SK-N-SH (cell line): ENCODE data around the gene WDFY1. TPM values are rescaled to one million over a fixed set of nuclear protein-coding genes. Genes with fewer than 3 reads are reported as not detected.

Experiments
- CTCF ChIA-PET: fragments of 300-600, 350-600 bp; formaldehyde crosslinking; extraction: SDS; loops from one replicate; lab custom pipeline; 2021; lab: Yijun Ruan, JAX
- POLR2A ChIA-PET: fragments of 350-600 bp; sonication (Branson Sonifier 250); formaldehyde crosslinking; extraction: SDS; loops from one replicate; lab custom pipeline; 2020; ENCODE audit warnings: antibody characterized with exemption, inconsistent platforms; lab: Yijun Ruan, JAX
- DNase-seq: peaks from one replicate; pipeline ENCODE4 v3.0.0; 2012
- H2AFZ ChIP-seq: fragments of 200-600 bp; sonication (generic); 2 replicates; pipeline ENCODE4 v1.8.1; 2016; ENCODE audit warnings: antibody characterized with exemption, mild to moderate bottlenecking, low read depth
- H3F3A ChIP-seq: fragments of 200-600 bp; sonication (generic); replicated peaks from 2 replicates; pipeline ENCODE3; 2016; ENCODE audit warnings: antibody characterized with exemption, mild to moderate bottlenecking; ENCODE audit not compliant: insufficient read depth
- H3K27ac ChIP-seq, 2 experiments: fragments of 200-500 bp in 1 of 2; fragments of 200-600 bp in 1 of 2; sonication (Bioruptor generic) in 1 of 2; sonication (generic), shearing (Covaris generic) in 1 of 2; 2 replicates each; pipeline versions ENCODE4 v1.5.1 to v1.6.1; 2014 to 2016; ENCODE audit warnings: low read depth in 2 of 2, inconsistent platforms in 1 of 2, low read length in 1 of 2, mild to moderate bottlenecking in 1 of 2, mixed read lengths in 1 of 2
- H3K27me3 ChIP-seq: fragments of 200-600 bp; sonication (generic), shearing (Covaris generic); 2 replicates; pipeline ENCODE4 v1.6.1; 2016; ENCODE audit warnings: mixed run types; ENCODE audit not compliant: insufficient read depth
- H3K36me3 ChIP-seq, 2 experiments: fragments of 200-500 bp in 1 of 2; fragments of 200-600 bp in 1 of 2; sonication (Bioruptor generic) in 1 of 2; sonication (generic) in 1 of 2; replicated peaks in 1 of 2; 2 replicates each; pipeline versions ENCODE3 to v1.5.1; 2014 to 2016; ENCODE audit warnings: low read length in 1 of 2, mild to moderate bottlenecking in 1 of 2; ENCODE audit not compliant: insufficient read depth in 2 of 2, control insufficient read depth in 1 of 2
- H3K4me1 ChIP-seq, 2 experiments: fragments of 200-500 bp in 1 of 2; fragments of 200-600 bp in 1 of 2; sonication (Bioruptor generic) in 1 of 2; sonication (generic), shearing (Covaris generic) in 1 of 2; 2 replicates each; pipeline versions ENCODE4 v1.5.1 to v1.6.1; 2014 to 2016; ENCODE audit warnings: low read depth in 1 of 2, low read length in 1 of 2, mixed run types in 1 of 2; ENCODE audit not compliant: insufficient read depth in 2 of 2, control insufficient read depth in 1 of 2
- H3K4me2 ChIP-seq: fragments of 200-600 bp; sonication (generic), shearing (Covaris generic); 2 replicates; pipeline ENCODE4 v1.6.1; 2017; ENCODE audit warnings: mixed run types
- H3K4me3 ChIP-seq, 2 experiments: fragments of 200-500 bp in 1 of 2; fragments of 200-600 bp in 1 of 2; sonication (Bioruptor generic) in 1 of 2; sonication (generic), shearing (Covaris generic) in 1 of 2; 2 replicates each; pipeline versions ENCODE4 v1.5.1 to v1.8.1; 2014 to 2016; ENCODE audit warnings: low read depth in 2 of 2, inconsistent platforms in 1 of 2, low read length in 1 of 2, mild to moderate bottlenecking in 1 of 2, mixed read lengths in 1 of 2, moderate library complexity in 1 of 2
- H3K79me2 ChIP-seq: fragments of 200-600 bp; sonication (generic); 2 replicates; pipeline ENCODE4 v1.8.1; 2017; ENCODE audit warnings: mild to moderate bottlenecking; ENCODE audit not compliant: insufficient read depth
- H3K9ac ChIP-seq: fragments of 200-600 bp; sonication (generic); 2 replicates; pipeline ENCODE4 v1.6.1; 2017; ENCODE audit warnings: mixed run types
- H3K9me2 ChIP-seq: fragments of 200-600 bp; sonication (generic); 2 replicates; pipeline ENCODE4 v1.6.1; 2017; ENCODE audit warnings: mixed run types
- H3K9me3 ChIP-seq: fragments of 200-600 bp; sonication (generic); 2 replicates; pipeline ENCODE4 v1.6.1; 2017; ENCODE audit warnings: mixed run types, mild to moderate bottlenecking, moderate library complexity
- H4K20me1 ChIP-seq: fragments of 200-600 bp; sonication (generic); 2 replicates; pipeline ENCODE4 v1.6.1; 2017; ENCODE audit warnings: mild to moderate bottlenecking, mixed run types; ENCODE audit not compliant: insufficient read depth
- ELF1 ChIP-seq: IDR thresholded peaks from 2 replicates; pipeline ENCODE4 v1.4.0; 2012
- FOXJ3 ChIP-seq: sonication (generic); formaldehyde crosslinking; IDR thresholded peaks from 2 replicates; pipeline ENCODE4 v1.5.1; 2020; ENCODE audit warnings: mild to moderate bottlenecking, missing genetic modification reagents
- FOXM1 ChIP-seq: IDR thresholded peaks from 2 replicates; pipeline ENCODE4 v1.4.0; 2012; ENCODE audit warnings: low read depth, mild to moderate bottlenecking
- GABPA ChIP-seq: IDR thresholded peaks from 2 replicates; pipeline ENCODE4 v1.4.0; 2012; ENCODE audit warnings: low read depth, mild to moderate bottlenecking
- GATA2 ChIP-seq: sonication (generic); formaldehyde crosslinking; IDR thresholded peaks from 2 replicates; pipeline ENCODE4 v1.5.0; 2020; ENCODE audit warnings: mild to moderate bottlenecking, missing genetic modification reagents
- JUND ChIP-seq: IDR thresholded peaks from 2 replicates; pipeline ENCODE4 v1.4.0; 2012
- MEF2A ChIP-seq: IDR thresholded peaks from 2 replicates; pipeline ENCODE4 v1.4.0; 2012; ENCODE audit warnings: low read depth, borderline replicate concordance
- NFIC ChIP-seq: IDR thresholded peaks from 2 replicates; pipeline ENCODE4 v1.4.0; 2012; ENCODE audit warnings: borderline replicate concordance
- NRF1 ChIP-seq: IDR thresholded peaks from 2 replicates; pipeline ENCODE4 v1.6.1; 2012; ENCODE audit warnings: low read depth, mild to moderate bottlenecking, low read length
- POLR2AphosphoS5 ChIP-seq: IDR thresholded peaks from 2 replicates; pipeline ENCODE4 v1.6.1; 2012; ENCODE audit warnings: low read depth, low read length
- SIN3A ChIP-seq: IDR thresholded peaks from 2 replicates; pipeline ENCODE4 v1.6.1; 2012; ENCODE audit warnings: low read depth, mild to moderate bottlenecking, low read length, moderate library complexity, borderline replicate concordance
- SMC3 ChIP-seq: IDR thresholded peaks from 2 replicates; pipeline ENCODE4 v1.6.1; 2012; ENCODE audit warnings: low read depth, low read length, improper control_type of control experiment
- TAF1 ChIP-seq: IDR thresholded peaks from 2 replicates; pipeline ENCODE4 v1.6.1; 2012; ENCODE audit warnings: low read depth, mild to moderate bottlenecking, low read length, moderate library complexity, borderline replicate concordance
- TCF12 ChIP-seq: IDR thresholded peaks from 2 replicates; pipeline ENCODE4 v1.4.0; 2012
- WGBS: methylation state at CpG from one replicate; pipeline ENCODE4 v1.1.6; 2017; ENCODE audit warnings: low lambda C conversion rate; 5-methylcytosine and 5-hydroxymethylcytosine counted together
- polyA plus RNA-seq, 3 experiments: library from polyadenylated mRNA; depleted of rRNA; stranded (reverse); fragments of >200 nt; gene quantifications; 2 replicates each; pipeline ENCODE4 v1.2.3, GENCODE V29; 2012
- TF ChIP-seq, protein P1 (sequence below): IDR thresholded peaks from 2 replicates; pipeline ENCODE4 v1.6.1; 2012; ENCODE audit warnings: mild to moderate bottlenecking, low read depth, low read length, moderate library complexity
- TF ChIP-seq, protein P2 (sequence below): IDR thresholded peaks from 2 replicates; pipeline ENCODE4 v1.4.0; 2012; ENCODE audit warnings: low read depth, borderline replicate concordance
- TF ChIP-seq, protein P3 (sequence below): IDR thresholded peaks from 2 replicates; pipeline ENCODE4; 2012
- TF ChIP-seq, protein P4 (sequence below): IDR thresholded peaks from 2 replicates; pipeline ENCODE4 v1.4.0; 2012; ENCODE audit warnings: low read depth

The WDFY1 gene
- polyA plus RNA-seq, 1 of the 3 experiments (the other 2 are of a cell fraction), result 21.7 TPM

DNA sequence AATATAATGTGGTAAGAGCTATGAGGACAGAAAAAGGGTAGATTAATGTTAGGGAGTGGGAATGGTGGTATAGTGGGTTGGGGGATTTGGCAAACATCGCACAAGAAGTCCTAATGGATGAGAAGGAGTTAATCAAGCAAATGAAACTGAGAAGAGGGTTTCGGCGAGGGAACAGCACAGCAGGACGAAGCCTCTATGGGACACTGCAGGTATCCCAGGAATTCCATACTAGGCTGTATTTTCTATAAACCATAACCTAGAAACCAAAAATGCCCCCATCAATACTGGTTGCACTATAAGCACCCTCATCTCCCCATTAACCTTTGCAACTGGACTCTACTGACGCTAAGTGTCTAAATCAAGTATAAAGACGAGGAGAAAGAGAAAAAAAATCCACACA lies 10.3 kb downstream of the WDFY1 start:
- Histone ChIP-seq H3K4me2 (no peak overlapping the region), H3K36me3 (peaks cover 0 to 4% of the 10 kb centered on the region in 2 experiments), H3K9me2 (no peaks in the 10 kb centered on the region), H3F3A (peaks cover 7% of the 10 kb centered on the region), H3K4me1 (peaks cover 20 to 37% of the 10 kb centered on the region in 2 experiments; a peak in 3 of 4 replicates), H3K27ac (no peak overlapping the region), H4K20me1 (peaks cover 52% of the 10 kb centered on the region), H3K9ac (no peak overlapping the region), H3K79me2 (peaks cover 100% of the 10 kb centered on the region), H3K27me3 (no peaks in the 10 kb centered on the region), H3K9me3 (no peaks in the 10 kb centered on the region), H3K4me3 (no peak overlapping the region), H2AFZ (no peak overlapping the region)
- TF ChIP-seq, protein P1, sequence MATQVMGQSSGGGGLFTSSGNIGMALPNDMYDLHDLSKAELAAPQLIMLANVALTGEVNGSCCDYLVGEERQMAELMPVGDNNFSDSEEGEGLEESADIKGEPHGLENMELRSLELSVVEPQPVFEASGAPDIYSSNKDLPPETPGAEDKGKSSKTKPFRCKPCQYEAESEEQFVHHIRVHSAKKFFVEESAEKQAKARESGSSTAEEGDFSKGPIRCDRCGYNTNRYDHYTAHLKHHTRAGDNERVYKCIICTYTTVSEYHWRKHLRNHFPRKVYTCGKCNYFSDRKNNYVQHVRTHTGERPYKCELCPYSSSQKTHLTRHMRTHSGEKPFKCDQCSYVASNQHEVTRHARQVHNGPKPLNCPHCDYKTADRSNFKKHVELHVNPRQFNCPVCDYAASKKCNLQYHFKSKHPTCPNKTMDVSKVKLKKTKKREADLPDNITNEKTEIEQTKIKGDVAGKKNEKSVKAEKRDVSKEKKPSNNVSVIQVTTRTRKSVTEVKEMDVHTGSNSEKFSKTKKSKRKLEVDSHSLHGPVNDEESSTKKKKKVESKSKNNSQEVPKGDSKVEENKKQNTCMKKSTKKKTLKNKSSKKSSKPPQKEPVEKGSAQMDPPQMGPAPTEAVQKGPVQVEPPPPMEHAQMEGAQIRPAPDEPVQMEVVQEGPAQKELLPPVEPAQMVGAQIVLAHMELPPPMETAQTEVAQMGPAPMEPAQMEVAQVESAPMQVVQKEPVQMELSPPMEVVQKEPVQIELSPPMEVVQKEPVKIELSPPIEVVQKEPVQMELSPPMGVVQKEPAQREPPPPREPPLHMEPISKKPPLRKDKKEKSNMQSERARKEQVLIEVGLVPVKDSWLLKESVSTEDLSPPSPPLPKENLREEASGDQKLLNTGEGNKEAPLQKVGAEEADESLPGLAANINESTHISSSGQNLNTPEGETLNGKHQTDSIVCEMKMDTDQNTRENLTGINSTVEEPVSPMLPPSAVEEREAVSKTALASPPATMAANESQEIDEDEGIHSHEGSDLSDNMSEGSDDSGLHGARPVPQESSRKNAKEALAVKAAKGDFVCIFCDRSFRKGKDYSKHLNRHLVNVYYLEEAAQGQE, result no peak
- TF ChIP-seq GATA2, result no peak
- TF ChIP-seq SIN3A, result no peak
- TF ChIP-seq JUND, result no peak
- TF ChIP-seq TAF1, result no peak
- TF ChIP-seq, protein P2, sequence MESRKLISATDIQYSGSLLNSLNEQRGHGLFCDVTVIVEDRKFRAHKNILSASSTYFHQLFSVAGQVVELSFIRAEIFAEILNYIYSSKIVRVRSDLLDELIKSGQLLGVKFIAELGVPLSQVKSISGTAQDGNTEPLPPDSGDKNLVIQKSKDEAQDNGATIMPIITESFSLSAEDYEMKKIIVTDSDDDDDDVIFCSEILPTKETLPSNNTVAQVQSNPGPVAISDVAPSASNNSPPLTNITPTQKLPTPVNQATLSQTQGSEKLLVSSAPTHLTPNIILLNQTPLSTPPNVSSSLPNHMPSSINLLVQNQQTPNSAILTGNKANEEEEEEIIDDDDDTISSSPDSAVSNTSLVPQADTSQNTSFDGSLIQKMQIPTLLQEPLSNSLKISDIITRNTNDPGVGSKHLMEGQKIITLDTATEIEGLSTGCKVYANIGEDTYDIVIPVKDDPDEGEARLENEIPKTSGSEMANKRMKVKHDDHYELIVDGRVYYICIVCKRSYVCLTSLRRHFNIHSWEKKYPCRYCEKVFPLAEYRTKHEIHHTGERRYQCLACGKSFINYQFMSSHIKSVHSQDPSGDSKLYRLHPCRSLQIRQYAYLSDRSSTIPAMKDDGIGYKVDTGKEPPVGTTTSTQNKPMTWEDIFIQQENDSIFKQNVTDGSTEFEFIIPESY, result no peak
- TF ChIP-seq FOXM1, result no peak
- TF ChIP-seq, protein P3, sequence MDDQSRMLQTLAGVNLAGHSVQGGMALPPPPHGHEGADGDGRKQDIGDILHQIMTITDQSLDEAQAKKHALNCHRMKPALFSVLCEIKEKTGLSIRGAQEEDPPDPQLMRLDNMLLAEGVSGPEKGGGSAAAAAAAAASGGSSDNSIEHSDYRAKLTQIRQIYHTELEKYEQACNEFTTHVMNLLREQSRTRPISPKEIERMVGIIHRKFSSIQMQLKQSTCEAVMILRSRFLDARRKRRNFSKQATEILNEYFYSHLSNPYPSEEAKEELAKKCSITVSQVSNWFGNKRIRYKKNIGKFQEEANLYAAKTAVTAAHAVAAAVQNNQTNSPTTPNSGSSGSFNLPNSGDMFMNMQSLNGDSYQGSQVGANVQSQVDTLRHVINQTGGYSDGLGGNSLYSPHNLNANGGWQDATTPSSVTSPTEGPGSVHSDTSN, result no peak
- no peak for TF ChIP-seq NRF1
- no peak for TF ChIP-seq GABPA
- no peak for TF ChIP-seq NFIC
- no peak for TF ChIP-seq ELF1
- TF ChIP-seq POLR2AphosphoS5, result no peak
- TF ChIP-seq, protein P4, sequence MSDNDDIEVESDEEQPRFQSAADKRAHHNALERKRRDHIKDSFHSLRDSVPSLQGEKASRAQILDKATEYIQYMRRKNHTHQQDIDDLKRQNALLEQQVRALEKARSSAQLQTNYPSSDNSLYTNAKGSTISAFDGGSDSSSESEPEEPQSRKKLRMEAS, result no peak
- TF ChIP-seq SMC3, result no peak
- TF ChIP-seq MEF2A, result no peak
- TF ChIP-seq FOXJ3 (CRISPR knock-in tag), result no peak
- TF ChIP-seq TCF12, result no peak
- WGBS, result 77% methylated on average over 6 of the region's 6 CpGs
- ChIA-PET CTCF (interaction anchor here (1.1 to 1.8 kb wide), 3 partner anchors 11 to 1245 kb away, joined by 3 to 8 read pairs (median 4); no protein-coding TSS in a partner anchor), POLR2A (no interaction called here)
- DNase-seq, result no peak
